HepG2 (cell line): Measurements from ENCODE around the gene CCDC69. TPM values are rescaled to one million over a fixed set of nuclear protein-coding genes. Genes with fewer than 3 reads are reported as not detected.

Experiments
- ATAC-seq: fragments of 200-7000 bp; cut with Tn5 transposase; 3 replicates; pipeline ENCODE4 v1.9.1; 2020; ENCODE audit warnings: mild to moderate bottlenecking, moderate library complexity
- BruUV-seq: library from RNA; stranded (reverse); fragments of 400-500 nt; replicated peaks from 2 replicates; lab custom pipeline; 2021; lab: Mats Ljungman, UMichigan
- CTCF ChIA-PET: fragments of 300-600 bp; formaldehyde crosslinking; extraction: SDS; loops from one replicate; lab custom pipeline; 2021; ENCODE audit warnings: low total read pairs, inconsistent platforms, low intra/inter-chr PET ratio; lab: Yijun Ruan, JAX
- POLR2A ChIA-PET: fragments of 350-600 bp; sonication (Branson Sonifier 250); formaldehyde crosslinking; loops from one replicate; lab custom pipeline; 2020; ENCODE audit warnings: antibody characterized with exemption, inconsistent platforms; lab: Yijun Ruan, JAX
- DNase-seq: peaks from one replicate; pipeline ENCODE4 v3.0.0-alpha.2; 2015; ENCODE audit warnings: low spot score
- FAIRE-seq: peaks from 3 replicates; lab custom pipeline; 2011; peaks lifted over from hg19 to GRCh38; lab: Jason Lieb, UNC
- H2AFZ ChIP-seq: one replicate; pipeline ENCODE4 v1.6.1; 2011; ENCODE audit warnings: low read length, inconsistent platforms
- H3K27ac ChIP-seq: fragments of 300-600 bp; 3 replicates; pipeline ENCODE4 v1.8.0; 2011; ENCODE audit warnings: mixed run types, mild to moderate bottlenecking, mixed read lengths, low read length, inconsistent platforms; ENCODE audit not compliant: insufficient read depth; ENCODE audit errors: extremely low read length
- H3K27me3 ChIP-seq, 2 experiments: fragments of 200-600 bp in 1 of 2; 2 replicates in 1 of 2; 3 replicates in 1 of 2; pipeline versions ENCODE4 v1.6.0 to v1.8.0; 2011; ENCODE audit warnings: low read length in 2 of 2, mild to moderate bottlenecking in 2 of 2, moderate library complexity in 2 of 2, inconsistent platforms in 1 of 2; ENCODE audit not compliant: insufficient read depth in 2 of 2, control insufficient read depth in 1 of 2
- H3K36me3 ChIP-seq, 2 experiments: fragments of 200-600 bp in 1 of 2; replicated peaks in 1 of 2; 2 replicates in 1 of 2; 3 replicates in 1 of 2; pipeline versions ENCODE4 v1.5.1 to v1.8.0; 2011; ENCODE audit warnings: low read length in 2 of 2, inconsistent platforms in 1 of 2; ENCODE audit not compliant: insufficient read depth in 2 of 2, control insufficient read depth in 1 of 2
- H3K4me1 ChIP-seq: 2 replicates; pipeline ENCODE4 v1.5.1; 2012; ENCODE audit warnings: low read length, inconsistent platforms; ENCODE audit not compliant: insufficient read depth
- H3K4me2 ChIP-seq: 2 replicates; pipeline ENCODE4 v1.6.0; 2011; ENCODE audit warnings: low read depth, low read length, inconsistent platforms
- H3K4me3 ChIP-seq, 3 experiments: fragments of 200-600 bp in 1 of 3; sonication (generic), shearing (Covaris generic) in 1 of 3; replicated peaks in 1 of 3; 2 replicates each; pipeline ENCODE4 v1.5.1; 2011 to 2016; ENCODE audit warnings: low read length in 3 of 3, inconsistent platforms in 2 of 3, low read depth in 2 of 3, mild to moderate bottlenecking in 2 of 3, control low read depth in 1 of 3, mixed read lengths in 1 of 3; ENCODE audit not compliant: insufficient read depth in 1 of 3
- H3K79me2 ChIP-seq: one replicate; pipeline ENCODE4 v1.6.1; 2011; ENCODE audit warnings: low read length, inconsistent platforms; ENCODE audit not compliant: insufficient read depth
- H3K9ac ChIP-seq: 2 replicates; pipeline ENCODE4 v1.6.0; 2011; ENCODE audit warnings: mild to moderate bottlenecking, low read depth, low read length, inconsistent platforms; ENCODE audit not compliant: insufficient read depth
- H3K9me3 ChIP-seq: 2 replicates; pipeline ENCODE4 v1.5.1; 2012; ENCODE audit warnings: mild to moderate bottlenecking, low read length
- H4K20me1 ChIP-seq: 2 replicates; pipeline ENCODE4 v1.6.0; 2011; ENCODE audit warnings: inconsistent platforms, mild to moderate bottlenecking, low read length, moderate library complexity; ENCODE audit not compliant: insufficient read depth
- ELF1 ChIP-seq: sonication (generic); formaldehyde crosslinking; IDR thresholded peaks from 2 replicates; pipeline ENCODE4 v1.4.0; 2020; ENCODE audit warnings: missing genetic modification reagents
- NFE2L2 ChIP-seq: fragments of 150-350 bp; IDR thresholded peaks from 2 replicates; pipeline ENCODE4 v1.6.1; 2014; ENCODE audit warnings: low read length
- NPAS2 ChIP-seq: sonication (generic); formaldehyde crosslinking; IDR thresholded peaks from 2 replicates; pipeline ENCODE4 v1.8.0; 2022; ENCODE audit warnings: mild to moderate bottlenecking, missing genetic modification reagents, borderline replicate concordance
- PATZ1 ChIP-seq: sonication (generic); formaldehyde crosslinking; IDR thresholded peaks from 2 replicates; pipeline ENCODE4 v1.4.0; 2020; ENCODE audit warnings: missing genetic modification reagents
- PAXIP1 ChIP-seq: sonication (generic); formaldehyde crosslinking; conservative IDR thresholded peaks from 2 replicates; pipeline ENCODE4 v1.4.0; 2020; ENCODE audit warnings: mild to moderate bottlenecking, missing genetic modification reagents, moderate library complexity
- RARA ChIP-seq: IDR thresholded peaks from 2 replicates; pipeline ENCODE4 v1.6.1; 2016; ENCODE audit warnings: missing genetic modification reagents, missing compliant biosample characterization
- RFX1 ChIP-seq: fragments of 450-650 bp; IDR thresholded peaks from 2 replicates; pipeline ENCODE4 v1.6.1; 2017
- RFX3 ChIP-seq: IDR thresholded peaks from 2 replicates; pipeline ENCODE4 v1.6.1; 2016; ENCODE audit warnings: missing biosample characterization, missing genetic modification reagents
- ZNF580 ChIP-seq: IDR thresholded peaks from 2 replicates; pipeline ENCODE4 v1.6.1; 2016; ENCODE audit warnings: low read depth, borderline replicate concordance
- ZNF687 ChIP-seq: sonication (generic); formaldehyde crosslinking; IDR thresholded peaks from 2 replicates; pipeline ENCODE4 v1.5.1; 2020; ENCODE audit warnings: mild to moderate bottlenecking, missing genetic modification reagents, moderate library complexity
- WGBS: methylation state at CpG from one replicate; pipeline ENCODE4 v1.1.6; 2017; ENCODE audit warnings: low lambda C conversion rate; 5-methylcytosine and 5-hydroxymethylcytosine counted together
- in situ Hi-C: cut with HindIII; loops from 2 replicates; pipeline ENCODE4 v1.10.0; 2017; ENCODE audit warnings: low pct_unique_long_range_greater_than_20kb; ENCODE audit not compliant: extremely low pct_ligation_motif_present
- intact Hi-C: fragments of 100-400 bp; cut with micrococcal nuclease; formaldehyde crosslinking; loops from one replicate; pipeline ENCODE4 v1.10.0; 2022; ENCODE audit not compliant: unreplicated experiment
- polyA plus RNA-seq, 8 experiments: library from polyadenylated mRNA; depleted of rRNA in 3 of 8; stranded (reverse) in 7 of 8; unstranded in 1 of 8; fragments of >200 nt; fragmentation: Illumina TruSeq in 4 of 8; extraction: Trizol in 4 of 8; gene quantifications; 2 replicates each; pipeline versions ENCODE4 v1.2.1 to v1.2.3, GENCODE V29; 2011 to 2016; ENCODE audit warnings: low read depth in 4 of 8, missing spikeins in 1 of 8, mixed read lengths in 1 of 8; ENCODE audit not compliant: insufficient read depth in 1 of 8
- total RNA-seq, 5 experiments: library from RNA; depleted of rRNA; stranded (reverse); fragments of >200 nt; fragmentation: Illumina TruSeq; extraction: Trizol; gene quantifications; 2 replicates each; pipeline ENCODE4 v1.2.3, GENCODE V29; 2016; ENCODE audit warnings: low read depth in 1 of 5

CCDC69 gene
- total and polyA plus RNA-seq, 2 of the 13 experiments (the other 11 are each of a cell fraction or from before 2014, with no cell fraction given), result 12.2 to 45.2 TPM

- H4K20me1 ChIP-seq, result no peaks in the 10 kb centered on the region; the same call in 1 of the 2 replicates
- no peaks in the 10 kb centered on the region for H3K9me3 ChIP-seq
- TF ChIP-seq NPAS2 (CRISPR knock-in tag), result no peak
- peak; percentile 26 for TF ChIP-seq ZNF687
- no peak for TF ChIP-seq NFE2L2
- 0 out of 2 replicates have a peak, but pooled peaks have one; percentile 17 for TF ChIP-seq PATZ1
- TF ChIP-seq PAXIP1, result 0 out of 2 replicates have a peak, but pooled peaks have one; percentile 21
- TF ChIP-seq RFX1, result peak; percentile 61; the same call in 1 of the 2 replicates
- TF ChIP-seq ZNF580 (CRISPR knock-in tag), result no peak
- no peak for TF ChIP-seq RARA
- TF ChIP-seq ELF1 (CRISPR knock-in tag), result 0 out of 2 replicates have a peak, but pooled peaks have one; percentile 32
- TF ChIP-seq RFX3, result peak; percentile 73
- CTCF ChIA-PET, result no interaction called here
- no peak overlapping the region for H3K4me3 ChIP-seq
- in situ Hi-C loops (no loop called here), intact Hi-C loops (no loop called here)
- peak overlapping the region; percentile 11; the same call in 1 of the 2 replicates for H3K4me2 ChIP-seq
- peaks cover 9 to 21% of the 10 kb centered on the region in 2 experiments for H3K36me3 ChIP-seq
- H3K27me3 ChIP-seq, result no peaks in the 10 kb centered on the region
- no peak overlapping the region for H3K9ac ChIP-seq
- H3K4me1 ChIP-seq, result peaks cover 53% of the 10 kb centered on the region
- H2AFZ ChIP-seq, result no peak overlapping the region
- DNase-seq (no peak), ATAC-seq (peak; percentile 74), FAIRE-seq (no peak)
- POLR2A ChIA-PET, result no interaction called here
- peaks cover 24% of the 10 kb centered on the region for H3K79me2 ChIP-seq
- peak overlapping the region; percentile 27 for H3K27ac ChIP-seq
- no TSS peak for BruUV-seq
- WGBS, result 54% methylated on average over 3 of the region's 5 CpGs
Observed at GRCh38 chr5:151150471-151151262, 73.2 kb downstream of the CCDC69 start.
